IPS-NIHi11 (cell line): ENCODE measurements around the gene TRIM52.
"Not testable (repeated sequence)": the region's sequence is repeated elsewhere in the genome, so short reads cannot be mapped to it uniquely, and the experiment has no call there.

Experiments
- DNase-seq: peaks from one replicate; pipeline ENCODE4 v3.0.0; 2012; ENCODE audit warnings: mixed read lengths, low spot score

Gene TRIM52

GRCh38 chr5:181233088-181233800, 27.7 kb downstream of the TRIM52 start:
- DNase-seq = no peak

GRCh38 chr5:181232593-181232992, 28.4 kb downstream of the TRIM52 start:
- no peak for DNase-seq

- DNase-seq = no peak
These were observed 29.5 kb downstream of the TRIM52 start for GRCh38 chr5:181231432-181231831.

DNA sequence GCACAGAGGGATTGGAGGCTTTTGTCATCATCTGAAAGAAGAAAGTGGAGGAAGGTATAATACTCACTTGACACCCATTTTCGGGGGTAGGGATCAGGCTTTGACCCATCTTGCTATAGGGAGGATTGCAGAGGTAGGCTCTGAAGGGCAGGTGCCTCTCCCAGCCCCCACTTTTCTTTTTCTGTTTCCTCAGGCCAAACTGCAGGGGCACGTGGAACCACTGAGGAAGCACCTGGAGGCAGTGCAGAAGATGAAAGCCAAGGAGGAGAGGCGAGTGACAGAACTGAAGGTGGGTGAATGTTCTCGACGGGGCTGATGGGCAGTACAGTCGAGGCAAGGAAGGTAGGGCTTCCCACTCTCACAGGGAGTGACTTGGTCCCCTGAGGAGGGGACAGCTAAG, 30.4 kb downstream of the TRIM52 start:
- no peak for DNase-seq

DNA sequence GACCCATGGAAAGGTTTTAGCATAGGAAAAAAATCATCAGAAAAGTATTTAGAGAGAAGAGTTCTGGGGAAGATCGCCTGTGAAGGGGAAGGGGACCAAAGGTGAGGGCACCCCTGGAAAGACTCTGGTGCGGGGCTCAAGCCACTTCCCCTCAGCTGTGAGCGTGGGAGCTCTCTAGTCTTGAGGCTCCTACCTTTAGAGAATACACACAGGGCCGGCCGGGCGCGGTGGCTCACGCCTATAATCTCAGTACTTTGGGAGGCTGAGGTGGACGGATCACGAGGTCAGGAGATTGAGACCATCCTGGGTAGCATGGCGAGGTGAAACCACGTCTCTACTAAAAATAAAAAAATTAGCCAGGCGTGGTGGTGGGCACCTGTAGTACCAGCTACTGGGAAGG, 30.9 kb downstream of the TRIM52 start:
- DNase-seq = no peak

DNA sequence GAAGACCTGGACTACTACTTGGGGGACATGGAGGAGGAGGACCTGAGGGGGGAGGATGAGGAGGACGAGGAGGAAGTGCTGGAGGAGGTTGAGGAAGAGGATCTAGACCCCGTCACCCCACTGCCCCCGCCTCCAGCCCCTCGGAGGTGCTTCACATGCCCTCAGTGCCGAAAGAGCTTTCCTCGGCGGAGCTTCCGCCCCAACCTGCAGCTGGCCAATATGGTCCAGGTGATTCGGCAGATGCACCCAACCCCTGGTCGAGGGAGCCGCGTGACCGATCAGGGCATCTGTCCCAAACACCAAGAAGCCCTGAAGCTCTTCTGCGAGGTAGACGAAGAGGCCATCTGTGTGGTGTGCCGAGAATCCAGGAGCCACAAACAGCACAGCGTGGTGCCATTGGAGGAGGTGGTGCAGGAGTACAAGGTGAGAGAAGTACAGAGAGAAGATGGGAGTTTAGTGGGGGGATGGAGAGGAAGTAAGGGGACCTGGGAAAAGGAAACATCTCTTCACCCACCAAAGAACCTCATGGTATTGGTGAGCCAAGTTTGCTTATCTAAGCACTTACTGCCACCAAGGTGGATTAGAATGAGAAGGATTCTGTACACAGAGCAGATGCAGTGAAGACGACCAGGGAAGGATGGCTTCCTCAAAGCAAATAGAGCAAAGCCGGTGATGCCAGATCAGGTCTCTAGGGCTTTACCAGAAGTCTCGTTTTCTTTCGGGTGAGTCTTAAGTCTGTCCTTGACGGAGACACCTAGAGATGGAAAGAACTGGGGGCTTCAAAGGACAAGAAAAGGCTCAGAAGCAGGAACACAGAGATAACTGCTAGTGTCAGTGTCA, 36.3 kb downstream of the TRIM52 start:
- DNase-seq = no peak

DNA sequence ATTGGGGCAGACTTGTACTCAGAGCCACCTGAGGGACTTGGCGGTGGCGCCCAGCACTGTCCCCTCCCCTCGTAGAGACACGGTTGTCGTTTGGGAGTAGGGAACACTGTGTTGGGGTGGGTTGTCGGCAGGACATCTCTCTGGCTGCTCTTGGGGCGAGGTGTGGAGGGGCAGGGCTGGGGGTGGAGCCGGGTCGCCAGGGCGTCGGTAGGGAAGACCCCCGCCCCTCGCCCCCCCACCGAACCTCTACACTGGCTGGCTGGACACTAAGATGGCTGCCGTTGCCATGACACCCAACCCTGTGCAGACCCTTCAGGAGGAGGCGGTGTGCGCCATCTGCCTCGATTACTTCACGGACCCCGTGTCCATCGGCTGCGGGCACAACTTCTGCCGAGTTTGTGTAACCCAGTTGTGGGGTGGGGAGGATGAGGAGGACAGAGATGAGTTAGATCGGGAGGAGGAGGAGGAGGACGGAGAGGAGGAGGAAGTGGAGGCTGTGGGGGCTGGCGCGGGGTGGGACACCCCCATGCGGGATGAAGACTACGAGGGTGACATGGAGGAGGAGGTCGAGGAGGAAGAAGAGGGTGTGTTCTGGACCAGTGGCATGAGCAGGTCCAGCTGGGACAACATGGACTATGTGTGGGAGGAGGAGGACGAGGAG, 37.1 kb downstream of the TRIM52 start:
- DNase-seq = peak; percentile 80

DNA sequence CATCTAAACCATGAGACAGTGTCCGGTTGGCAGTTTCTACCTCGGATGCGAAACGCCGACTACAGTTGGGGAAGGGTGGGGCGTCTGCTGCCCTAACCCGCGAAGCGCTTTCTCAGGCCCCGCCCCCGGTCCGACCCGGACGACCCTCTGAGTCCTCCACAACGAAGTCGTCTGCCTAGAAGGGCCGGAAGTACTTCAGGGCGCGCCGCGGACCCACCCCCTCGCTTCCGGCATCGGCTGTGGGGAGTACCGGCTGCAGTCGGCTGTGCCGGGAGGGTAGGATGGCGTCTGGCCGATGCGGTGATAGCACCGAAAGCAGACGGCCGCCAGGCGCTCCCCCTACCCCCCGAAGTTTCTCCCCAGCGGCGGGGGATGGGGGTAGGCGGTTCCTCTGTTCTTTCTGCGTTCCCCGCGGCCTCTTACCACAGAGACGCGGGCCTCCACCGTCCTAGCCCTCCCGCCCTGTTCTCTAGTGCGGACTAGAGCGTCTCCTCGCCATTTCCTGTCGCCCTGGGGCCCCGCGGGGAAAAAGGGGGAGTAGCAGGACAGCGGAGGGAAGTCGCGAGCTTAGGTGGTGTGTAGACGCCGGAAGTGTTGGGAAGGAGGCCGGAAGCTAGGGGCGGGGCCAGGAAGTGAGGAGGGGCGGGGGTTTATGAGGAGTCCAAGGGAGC, 37.8 kb downstream of the TRIM52 start, which contains the start of gene TRIM41:
TSS of gene TRIM41 (plus strand) at position 224 of the 671 bp plus-strand sequence. CDS start 719 bp downstream, outside the sequence.
- peak; percentile 81 for DNase-seq

GRCh38 chr5:181222630-181223057, 38.3 kb downstream of the TRIM52 start:
- DNase-seq = no peak

GRCh38 chr5:181221792-181222629, 38.9 kb downstream of the TRIM52 start:
- DNase-seq = no peak

DNA sequence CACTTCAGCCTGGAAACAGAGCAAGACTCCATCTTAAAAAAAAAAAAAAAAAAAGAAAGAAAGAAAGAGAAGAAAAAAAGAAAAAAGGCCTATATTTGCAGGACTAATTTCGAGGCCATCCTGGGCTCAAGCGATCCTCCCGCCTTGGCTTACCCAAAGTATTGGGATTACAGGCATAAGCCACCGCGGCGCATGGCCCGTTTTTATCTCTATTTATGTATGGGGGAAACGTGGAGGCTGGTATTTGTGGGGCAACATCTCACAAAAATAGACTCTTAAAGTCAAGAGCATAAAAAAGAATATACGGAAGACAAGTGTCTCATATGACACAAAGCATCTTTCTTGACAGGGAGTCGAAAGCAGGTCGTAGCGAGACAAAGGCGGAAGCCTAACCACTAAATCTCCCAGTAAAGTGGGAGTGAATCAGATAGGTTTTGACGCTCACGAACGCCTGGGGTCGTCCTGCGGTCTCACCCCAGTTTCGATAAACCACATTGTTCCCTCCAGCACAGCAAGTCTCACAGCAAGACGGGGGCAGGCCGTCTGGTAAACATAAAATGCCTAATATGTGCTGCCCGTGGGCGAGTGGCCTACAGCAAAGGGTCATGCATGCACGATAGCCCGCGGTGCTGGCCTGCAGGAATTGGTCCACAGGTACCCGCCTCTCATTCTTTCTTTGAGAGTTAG, 39.7 kb downstream of the TRIM52 start:
- no peak for DNase-seq

DNA sequence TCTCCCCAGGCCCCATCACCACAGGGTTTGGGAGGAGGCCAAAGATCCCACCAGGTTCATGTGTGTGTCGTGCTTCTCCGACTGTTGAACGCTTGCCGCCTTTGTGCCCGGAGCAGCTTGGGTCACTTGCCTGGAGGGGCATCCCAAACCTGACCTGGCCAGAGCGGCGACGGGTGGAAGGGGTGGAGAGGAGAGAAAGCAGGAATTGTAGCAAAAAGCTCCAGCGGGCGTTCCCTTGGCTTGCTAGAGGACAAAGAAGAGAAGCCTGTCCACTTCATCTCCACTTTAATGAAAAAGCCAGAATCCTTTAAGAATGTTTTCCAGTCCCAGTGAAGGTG, 40.8 kb downstream of the TRIM52 start:
- no peak for DNase-seq

GRCh38 chr5:181219262-181220177, 41.4 kb downstream of the TRIM52 start:
- DNase-seq = no peak

DNA sequence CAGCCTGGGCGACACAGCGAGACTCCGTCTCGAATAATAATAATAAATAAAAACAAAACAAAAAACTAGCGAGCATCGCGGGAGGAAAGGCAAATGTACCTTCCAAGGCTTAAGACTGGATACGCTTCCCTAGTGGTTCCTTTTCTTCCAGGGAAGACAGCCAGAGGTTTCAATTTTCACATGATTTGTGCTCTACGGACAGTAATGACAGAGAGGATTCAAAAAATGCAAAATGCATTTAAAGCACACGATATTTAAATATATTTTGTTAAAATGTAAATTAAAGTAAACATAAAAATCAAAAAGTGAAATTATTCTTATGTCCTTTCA, 42.2 kb downstream of the TRIM52 start:
- no peak for DNase-seq

- DNase-seq = no peak
These were observed 43.2 kb downstream of the TRIM52 start for GRCh38 chr5:181217803-181218062.

- peak; percentile 23 for DNase-seq
These were observed 43.7 kb downstream of the TRIM52 start for GRCh38 chr5:181217111-181217802.

GRCh38 chr5:181215997-181216989, 44.6 kb downstream of the TRIM52 start:
- no peak for DNase-seq

GRCh38 chr5:181214249-181214648, 46.7 kb downstream of the TRIM52 start:
- not testable (repeated sequence) for DNase-seq
